Measurements from ENCODE around the gene LRMDA.

GRCh38 chr10:76353237-76353851, 921.9 kb downstream of the LRMDA start:
- TF ChIP-seq CTCF (IDR thresholded peaks at IDR 0.05; ENCODE audit: borderline replicate concordance, extremely low read depth, low read length, poor library complexity, severe bottlenecking): no peak
- TF ChIP-seq EZH2 (IDR thresholded peaks at IDR 0.05; ENCODE audit: borderline replicate concordance, low read depth, low read length, severe bottlenecking): no peak

Measured in DND-41 (cell line).